NOMO-1 treated with dmso at 0.1 percent for 144 hours (cell line): Measurements from ENCODE around the gene KRT3.

Experiments
- DNase-seq: peaks from one replicate; lab custom pipeline; 2025; ENCODE audit not compliant: unreplicated experiment; lab: John Stamatoyannopoulos, UW

Gene KRT3

DNA sequence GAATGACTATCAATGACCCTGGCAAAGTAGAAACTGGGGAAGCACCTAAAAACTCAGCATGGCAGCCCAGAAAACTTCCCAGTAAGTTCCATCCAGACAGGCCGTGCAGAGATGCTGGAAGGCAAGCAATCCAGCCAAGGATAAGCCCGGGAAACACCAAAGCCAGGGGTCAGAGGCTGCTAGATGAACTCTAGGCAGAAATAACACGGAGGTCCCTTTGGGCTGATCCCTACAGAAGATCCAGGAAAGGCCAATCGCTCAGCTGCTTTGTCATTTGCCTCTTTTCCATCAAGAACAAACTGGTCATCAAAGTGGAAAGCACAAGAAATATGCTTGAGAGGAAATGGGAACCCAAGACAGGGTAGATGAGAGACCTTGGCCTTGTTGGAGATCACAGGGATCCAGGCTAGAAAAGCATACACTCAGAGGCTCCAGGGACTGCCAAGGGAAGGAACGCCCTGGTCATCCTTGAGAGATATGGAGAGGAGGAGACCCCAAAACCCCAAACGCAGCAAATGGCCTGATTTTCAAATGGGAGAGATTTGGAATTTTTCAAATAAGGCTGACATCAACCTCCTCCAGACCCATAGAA, 31.7 kb upstream of the KRT3 start:
- DNase-seq, result no peak

DNA sequence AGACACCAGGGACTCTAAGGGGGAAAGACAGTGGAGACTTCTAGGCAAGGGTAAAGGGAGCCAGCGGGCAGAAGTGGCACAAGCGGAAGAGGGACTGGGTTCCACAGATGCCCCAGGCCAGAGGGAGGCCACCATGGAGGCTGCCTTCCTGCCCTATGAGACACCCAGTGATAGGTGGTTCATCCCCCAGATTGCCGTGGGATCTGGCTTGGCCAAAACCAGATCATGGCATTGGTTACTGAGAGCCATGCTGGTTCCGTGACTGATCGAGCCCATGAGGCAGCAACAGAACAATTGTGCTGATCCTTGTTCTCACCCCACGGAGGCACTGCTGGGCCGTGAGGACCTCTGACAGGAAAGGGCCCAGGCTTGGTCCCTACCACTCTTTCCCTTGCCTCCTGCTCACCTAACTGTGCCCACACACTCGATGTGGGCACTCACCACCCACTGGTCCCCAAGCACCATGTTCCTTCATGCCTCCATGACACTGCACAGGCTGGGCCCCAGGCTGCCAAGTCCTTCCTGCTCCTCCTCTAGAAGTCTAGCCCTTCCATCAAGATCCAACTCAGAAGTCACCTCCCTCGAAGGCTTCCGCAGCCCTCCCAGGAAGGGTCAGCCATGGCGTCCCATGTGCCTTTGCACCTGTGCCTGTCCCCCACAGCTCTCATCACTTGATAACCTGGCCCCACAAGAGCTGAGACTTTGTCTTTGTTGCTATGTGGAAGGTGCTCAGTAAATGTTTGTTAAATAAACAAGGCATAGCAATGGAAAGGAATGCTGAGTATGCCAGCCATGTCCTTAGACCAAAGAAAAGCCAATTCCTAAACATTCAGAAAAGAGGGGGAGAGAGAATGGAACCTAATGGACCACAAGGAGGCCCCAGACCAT, 30.9 kb upstream of the KRT3 start:
- no peak for DNase-seq

DNA sequence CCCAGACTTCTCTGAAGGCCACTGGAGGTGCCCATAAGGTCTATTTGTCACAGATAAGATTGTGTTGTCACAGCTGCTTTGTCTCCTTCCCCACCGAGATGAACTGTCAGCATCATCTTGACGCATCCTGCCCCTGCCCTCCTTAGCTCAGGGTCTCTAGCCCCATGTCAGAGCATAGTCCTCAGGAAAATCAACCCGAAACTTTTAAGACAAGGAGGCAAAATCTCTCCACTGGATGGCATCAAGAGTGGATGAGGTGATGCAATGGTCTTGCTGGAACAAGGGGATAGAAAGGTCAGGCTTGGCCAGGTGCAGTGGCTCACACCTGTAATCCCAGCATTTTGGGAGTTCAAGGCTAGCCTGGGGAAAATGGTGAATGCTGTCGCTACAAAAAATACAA, 30.0 kb upstream of the KRT3 start:
- DNase-seq, result no peak

DNA sequence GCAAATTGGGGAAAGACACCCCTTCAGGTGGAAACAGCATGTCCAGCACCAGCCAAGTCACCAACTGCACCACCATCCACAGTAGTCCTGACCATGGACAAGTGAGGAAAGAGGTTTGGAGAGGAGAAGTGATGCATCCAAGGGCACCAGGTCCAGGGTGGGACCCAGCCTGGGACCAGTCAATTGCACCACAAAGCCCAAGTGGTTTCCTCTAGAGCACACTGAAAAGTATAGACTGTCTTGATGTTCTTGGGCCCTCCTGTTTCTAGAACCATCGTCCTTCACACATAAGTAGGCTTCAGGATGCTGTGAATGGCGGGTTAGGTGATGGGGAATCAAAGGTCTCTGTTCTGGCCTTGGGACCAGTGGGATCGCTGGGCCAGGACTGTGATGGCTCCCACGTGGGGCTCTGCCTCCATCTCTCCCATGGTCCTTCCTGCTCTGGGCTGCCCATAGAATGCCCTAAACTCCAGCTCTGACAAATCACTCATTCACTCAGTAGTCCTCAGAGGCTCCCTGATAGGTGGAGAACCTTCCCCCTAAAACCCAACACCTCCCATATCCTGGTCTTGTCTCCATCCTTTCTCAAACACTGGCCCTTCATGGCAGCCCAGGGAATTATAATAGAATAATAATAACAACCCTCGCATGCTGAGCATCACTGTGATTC, 29.0 kb upstream of the KRT3 start:
- no peak for DNase-seq

DNA sequence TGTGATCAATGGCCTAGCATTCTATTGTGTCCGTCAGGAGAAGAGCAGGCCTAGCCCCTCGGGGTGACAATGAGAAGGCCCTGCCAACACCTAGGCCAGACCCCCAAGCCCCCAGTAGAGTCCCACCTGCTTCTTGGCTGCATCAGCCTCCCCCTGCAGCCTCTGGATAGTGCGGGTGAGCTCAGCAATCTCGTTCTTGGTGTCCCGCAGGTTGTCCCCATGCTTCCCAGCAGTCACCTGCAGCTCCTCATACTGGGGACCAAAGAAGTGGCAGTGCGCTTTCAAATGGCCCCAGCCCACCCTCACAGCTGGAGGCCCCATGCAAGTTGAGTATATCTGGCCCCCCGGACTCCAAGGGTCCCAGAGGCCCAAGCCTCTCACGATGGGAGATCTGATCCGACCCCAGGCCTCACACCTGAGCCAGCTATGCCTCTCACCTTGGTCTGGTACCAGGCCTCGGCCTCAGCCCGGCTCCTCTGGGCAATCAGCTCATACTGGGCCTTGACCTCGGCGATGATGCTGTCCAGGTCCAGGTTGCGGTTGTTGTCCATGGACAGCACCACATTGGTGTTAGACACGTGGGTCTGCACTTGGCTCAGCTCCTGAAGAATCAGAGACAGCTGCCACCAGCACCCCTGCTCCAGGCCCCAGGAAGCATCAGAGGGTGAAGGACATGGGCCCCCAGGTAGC, 28.0 kb upstream of the KRT3 start:
- DNase-seq, result no peak

DNA sequence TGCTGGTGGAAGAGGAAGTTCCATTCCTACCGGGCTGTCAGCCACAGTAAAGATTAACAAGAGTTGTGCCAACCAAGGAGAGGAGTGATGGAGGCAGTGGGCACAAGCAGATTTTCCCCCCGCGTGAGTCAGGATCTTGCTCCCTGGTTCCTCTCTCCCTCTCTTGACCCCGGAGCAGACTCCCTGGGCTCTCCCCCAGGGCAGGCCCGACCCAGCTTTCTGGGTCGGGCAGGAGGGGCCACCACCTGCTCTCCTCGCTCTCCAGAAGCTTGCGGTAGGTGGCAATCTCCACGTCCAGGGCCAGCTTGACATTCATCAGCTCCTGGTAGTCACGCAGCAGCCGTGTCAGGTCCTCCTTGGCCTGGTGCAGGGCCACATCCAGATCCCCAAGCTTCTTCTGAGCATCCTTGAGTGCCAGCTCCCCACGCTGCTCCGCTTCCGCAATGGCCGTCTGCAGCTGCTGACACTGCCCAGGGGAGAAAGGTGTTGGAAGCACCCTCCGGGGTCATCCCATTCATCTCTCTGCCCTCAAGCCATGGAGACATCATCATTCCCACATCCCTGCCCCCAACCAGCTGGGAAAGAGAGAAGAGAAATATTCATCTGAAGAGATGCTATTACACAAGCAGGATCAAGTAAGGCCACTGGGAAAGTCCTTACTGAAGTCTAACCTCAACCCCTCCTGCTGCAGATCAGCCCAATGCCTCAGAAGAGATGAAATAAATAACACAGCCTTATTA, 27.0 kb upstream of the KRT3 start:
- no peak for DNase-seq

DNA sequence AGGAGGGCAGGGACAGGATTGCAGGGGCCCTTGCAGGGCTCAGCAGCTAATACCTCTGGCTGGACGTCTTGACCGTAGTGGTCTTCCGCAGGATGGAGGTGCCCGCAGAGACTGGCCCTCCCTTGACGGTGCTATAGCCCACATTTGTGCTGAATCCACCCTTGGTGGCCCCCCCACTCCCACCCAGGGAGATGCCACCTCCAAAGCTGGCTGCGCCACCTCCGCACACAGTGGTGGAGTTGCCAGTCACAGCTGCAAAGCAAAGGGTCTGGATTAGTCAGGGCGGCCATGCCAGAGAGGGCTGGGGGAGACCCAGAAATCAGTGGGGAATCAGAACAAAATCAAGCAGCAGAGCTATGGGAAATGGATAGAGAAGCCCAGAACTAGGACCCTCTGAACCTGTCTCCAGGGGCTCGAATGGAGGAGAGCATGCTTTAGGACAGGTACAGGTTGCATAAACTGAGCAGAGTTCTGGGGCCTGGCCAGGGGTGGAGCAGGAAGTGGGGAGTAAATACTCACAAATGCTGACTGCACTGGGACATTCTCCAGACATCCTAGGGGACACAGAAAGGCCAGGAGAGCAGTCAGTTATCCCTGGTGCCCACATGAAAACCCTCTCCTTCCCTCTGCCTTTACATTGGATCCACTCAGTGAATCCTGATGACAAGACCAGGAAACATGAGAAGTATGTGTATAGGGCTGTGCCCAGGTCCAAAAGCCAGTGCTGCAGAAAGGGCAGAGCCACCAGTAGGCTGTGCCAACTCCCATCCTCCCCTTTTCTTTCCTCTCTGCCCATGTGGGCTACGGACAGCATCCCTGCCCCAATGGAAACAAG, 26.1 kb upstream of the KRT3 start:
- no peak for DNase-seq

DNA sequence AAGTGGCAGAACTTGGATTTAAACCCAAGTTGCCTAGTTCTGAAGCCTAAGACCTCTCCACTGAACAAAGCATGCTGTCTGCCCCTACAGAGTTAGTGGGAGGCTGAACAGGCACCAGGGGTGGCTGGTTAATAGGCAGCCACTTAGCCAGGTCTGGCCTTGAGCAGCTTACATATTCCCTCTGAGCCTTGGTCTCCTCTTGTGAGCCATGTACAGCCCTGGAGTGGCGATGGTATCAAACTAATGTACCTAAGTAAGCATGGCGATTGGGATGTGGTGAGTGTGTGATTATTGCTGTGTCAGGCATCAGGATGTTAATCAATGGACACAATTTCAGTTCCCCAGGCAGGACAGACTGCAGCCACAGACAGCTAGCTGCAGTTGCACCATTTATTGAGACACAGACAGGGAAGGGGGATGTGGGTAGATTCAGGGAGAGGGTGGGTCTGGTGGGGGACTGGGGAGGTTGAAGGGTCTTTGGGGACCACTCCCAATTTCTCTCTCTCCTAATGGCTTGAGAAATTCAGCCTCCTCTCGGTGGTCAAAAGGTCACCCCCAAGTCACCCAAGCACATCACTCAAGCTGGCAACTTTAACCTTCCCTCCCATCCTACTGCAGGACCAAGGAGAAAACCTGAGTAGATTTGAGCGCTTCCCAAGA, 25.3 kb upstream of the KRT3 start:
- DNase-seq, result no peak

DNA sequence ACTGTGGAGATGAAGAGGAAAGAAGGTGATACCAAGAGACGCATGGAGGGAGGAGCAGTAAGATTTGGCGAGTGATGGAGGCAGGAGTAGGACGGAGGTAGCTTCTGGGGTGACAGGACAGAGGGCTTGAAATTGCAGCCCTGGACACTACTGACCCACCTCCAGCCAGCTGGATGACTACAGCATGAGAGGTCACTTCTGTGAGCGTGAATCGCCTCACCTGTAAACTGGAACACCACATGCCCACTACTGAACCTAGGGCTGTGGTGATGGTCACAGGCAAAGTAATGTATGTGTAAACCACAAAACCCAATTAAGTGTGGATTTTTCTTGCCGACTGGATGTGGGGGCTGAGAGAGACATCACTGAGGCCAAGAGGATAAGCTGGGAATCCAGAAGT, 24.6 kb upstream of the KRT3 start:
- no peak for DNase-seq

DNA sequence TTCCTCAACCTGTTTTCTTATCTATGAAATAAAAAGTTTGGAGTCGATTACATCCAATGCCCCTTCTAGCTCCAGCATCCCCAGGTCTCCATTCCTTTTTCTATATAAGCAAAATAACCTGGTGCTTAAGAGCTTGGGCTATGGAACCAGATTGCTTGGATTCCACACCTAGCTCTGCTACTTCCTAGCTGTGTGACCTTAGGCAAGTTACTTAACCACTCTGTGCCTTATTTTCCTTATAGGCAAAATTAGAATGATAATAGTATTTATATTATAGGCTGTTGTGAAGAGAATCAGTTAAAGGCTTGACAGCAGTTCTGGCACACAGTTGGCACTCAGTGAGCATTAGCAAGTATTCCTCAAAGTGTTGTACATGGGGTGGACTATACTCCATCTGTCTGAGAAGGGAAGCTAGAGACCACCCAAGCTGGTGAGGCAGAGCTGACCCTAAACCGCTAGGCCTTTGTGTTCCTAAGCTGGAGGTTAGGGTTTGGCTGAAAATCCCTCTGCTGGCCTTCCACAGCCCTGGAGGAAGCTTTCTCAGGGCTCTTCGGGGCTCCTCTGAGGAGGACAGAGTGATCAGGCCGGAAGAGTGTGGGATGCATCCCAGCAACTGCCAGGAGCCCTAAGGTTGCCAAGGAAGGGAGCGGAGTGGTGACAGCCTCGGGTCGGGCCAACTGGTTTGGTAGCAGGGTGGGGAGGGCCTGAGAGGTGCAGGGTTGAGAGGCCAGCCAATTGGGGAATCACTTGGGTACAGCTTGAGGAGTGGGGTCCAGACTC, 24.0 kb upstream of the KRT3 start:
- no peak for DNase-seq

DNA sequence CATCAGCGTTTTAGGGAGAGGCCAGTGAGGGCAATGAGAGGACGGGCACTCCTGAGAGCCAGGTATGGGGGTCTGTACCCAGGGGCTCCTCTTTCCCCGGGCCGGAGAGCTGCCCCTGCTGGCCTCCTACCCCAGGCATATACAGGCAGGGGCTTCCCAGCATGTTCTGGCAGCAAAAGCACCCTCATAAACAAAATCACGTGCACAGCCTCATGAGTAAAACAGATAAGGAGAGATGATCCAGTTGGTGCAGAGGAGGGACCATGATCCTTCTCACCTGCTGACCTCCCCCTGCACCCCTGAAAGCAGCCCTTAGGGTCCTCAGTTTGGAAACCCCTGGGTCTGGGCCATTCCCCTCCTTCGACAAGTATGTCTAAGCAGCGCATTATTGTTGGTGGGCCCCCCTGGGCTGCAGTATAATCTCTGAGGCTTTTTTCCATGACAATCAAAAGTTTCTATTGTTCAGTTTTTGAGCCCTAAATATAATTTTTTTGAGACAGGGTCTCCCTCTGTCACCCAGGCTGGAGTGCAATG, 23.0 kb upstream of the KRT3 start:
- no peak for DNase-seq

DNA sequence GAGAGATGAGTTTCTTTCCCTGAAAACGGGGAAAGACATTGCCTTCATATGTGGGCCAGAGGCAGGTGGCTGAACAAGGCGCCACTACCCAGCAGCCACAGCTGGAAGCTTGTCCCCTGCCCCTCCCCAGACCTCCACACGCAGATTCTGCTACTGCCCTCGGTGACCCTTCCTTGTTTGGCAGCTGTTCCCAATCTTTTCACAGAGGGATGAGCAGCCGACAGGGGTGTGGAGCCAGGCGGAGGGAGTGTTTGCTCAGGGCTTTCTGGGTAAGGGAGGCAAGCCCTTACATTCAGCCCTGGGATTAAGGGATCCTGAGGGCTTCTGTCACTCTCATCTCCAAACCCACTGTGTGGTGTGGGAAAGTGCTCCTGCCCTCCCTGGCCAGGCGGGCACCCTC, 22.5 kb upstream of the KRT3 start:
- DNase-seq, result no peak

DNA sequence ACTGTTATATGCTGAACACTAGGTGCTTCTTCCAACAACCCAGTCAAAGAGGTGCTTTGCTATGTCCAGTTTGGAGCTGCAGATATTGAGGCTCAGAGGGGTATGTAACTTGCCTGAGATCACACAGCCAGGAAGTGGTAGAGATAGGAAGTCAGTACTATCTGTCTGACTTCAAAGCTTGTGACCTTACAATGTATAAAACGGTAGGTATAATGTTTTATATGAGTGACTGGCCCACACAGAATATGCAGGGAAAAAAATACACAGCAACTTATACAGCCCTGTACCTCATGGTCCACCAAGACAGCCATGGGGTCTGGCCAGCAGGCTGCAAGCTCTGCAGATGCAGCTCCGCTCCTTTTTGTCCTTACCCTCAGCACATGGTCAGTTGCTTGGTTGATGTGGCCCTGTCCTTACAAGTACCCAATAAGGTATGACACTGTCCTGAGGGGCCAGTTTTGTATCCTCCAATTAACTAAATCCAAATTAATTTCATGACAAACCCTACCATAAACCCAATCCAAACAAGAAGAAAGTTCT, 21.9 kb upstream of the KRT3 start:
- DNase-seq, result no peak

DNA sequence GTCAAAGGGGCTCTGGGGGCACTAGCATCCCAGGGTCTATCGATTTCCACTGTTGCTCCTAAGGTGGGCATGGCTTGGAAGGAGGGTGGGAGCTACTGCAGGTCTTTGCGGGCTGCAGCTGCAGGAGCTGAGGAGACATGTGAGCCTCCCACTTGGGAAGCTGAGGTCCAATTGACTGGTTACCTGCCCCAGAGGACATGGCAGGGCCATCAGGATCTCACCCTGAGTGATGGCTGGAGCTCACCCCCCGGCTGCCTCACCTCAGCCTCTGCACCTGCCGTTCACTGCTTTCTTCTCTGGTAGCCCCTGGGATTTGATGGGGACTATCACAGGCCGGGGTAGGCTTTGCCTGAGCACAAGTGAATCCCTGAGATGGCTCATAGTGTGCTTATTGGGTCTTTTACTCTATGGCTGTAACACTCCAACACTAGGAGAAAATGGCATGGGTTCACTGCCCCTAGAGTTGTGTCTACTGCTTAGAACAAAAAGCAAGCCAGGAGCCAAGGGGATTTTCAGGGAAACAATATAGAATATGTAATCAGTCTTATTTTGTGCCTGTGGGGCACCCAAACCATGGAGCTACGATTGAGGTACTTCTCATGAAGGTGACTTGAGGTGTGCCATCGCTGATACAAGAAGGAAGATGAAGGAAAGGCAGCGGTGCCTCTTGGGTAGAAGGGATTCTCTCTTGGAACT, 21.2 kb upstream of the KRT3 start:
- DNase-seq, result no peak

DNA sequence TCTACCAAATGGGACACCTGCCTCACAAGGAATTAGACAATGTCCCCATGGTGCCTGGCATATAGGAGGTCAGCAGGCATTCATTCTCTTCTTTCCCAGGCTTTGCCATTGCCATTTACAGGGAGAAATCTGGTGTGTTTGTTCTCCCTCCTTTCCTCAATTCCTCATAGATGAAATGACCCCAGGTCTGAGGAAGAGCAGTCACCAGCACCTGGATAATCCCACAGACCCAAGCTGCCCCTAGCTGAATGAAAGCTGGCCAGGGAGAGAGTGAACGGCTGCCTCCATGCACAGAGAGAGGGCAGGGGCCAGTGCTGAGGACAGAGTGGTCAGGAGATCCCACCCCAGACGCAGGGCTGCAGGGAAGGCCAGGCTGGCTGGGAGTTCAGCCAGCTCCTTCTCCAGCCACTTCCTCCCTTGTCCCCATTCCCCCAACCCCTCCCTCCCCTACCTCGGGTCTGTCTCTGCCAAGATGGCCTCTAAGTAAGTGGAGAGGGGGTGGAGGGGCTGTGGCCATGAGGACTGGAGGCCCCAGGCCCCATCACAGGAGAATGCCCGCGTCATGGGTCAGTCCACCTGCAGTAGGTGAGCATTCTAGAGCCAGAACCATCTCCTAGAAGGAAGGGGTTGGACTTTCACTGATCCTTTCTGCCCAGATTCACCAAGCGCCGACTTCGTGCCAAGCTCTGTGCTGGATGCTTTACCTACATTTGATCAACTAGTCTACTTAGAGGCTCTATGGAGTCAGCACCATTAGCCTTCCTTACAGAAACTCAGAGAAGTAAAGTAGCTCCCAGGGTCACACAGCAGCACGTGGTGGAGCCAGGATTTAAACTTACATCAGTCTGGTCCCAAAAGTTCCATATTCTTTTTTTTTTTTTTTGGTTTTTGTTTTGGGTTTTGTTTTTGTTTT, 20.0 kb upstream of the KRT3 start:
- no peak for DNase-seq

DNA sequence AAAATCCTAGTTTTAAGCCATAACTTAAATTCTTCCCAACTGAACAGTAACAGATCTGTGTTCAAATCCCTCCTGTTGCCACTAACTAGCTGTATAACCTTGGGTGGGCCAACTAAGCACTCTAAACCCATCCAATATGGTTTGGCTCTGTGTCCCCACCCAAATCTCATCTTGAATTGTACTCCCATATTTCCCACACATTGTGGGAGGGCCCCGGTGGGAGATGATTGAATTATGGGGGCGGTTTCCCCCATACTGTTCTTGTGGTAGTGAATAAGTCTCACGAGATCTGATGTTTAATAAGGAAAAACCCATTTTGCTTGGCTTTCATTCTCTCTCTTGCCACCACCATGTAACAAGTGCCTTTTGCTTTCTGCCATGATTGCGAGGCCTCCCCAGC, 19.2 kb upstream of the KRT3 start:
- no peak for DNase-seq

DNA sequence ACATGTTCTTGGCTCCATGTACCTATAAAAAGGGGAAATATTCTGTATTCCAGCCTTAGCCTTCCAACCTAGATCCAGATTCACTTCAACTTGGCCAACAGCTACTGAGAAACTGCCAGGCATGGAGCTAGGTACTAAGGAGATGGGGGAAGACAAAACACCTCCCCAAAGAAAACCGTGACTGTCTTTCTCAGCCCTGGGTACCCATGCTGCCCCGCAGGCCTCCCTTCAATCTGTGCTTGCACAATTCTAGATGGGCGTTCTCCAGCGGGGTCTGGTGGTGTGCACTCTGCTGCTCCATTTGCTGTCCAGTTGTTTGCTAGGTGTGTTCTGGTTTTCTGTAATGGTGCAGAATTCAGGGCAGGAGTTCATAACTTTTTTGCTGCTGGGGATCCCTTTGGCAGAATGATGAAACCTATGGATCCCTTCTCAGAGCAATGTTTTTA, 18.8 kb upstream of the KRT3 start:
- no peak for DNase-seq
